ENCODE measurements around the gene MAML3.

- no peak for TF ChIP-seq CTCF (IDR thresholded peaks at IDR 0.05)
- no peak for TF ChIP-seq POLR2A (IDR thresholded peaks at IDR 0.05)
- no peak for TF ChIP-seq EP300 (IDR thresholded peaks at IDR 0.05)
Observed at GRCh38 chr4:139728146-139728545, 425.8 kb downstream of the MAML3 start.
